HepG2 (cell line): ENCODE data around the gene UQCC2. TPM values are rescaled to one million over a fixed set of nuclear protein-coding genes. Genes with fewer than 3 reads are reported as not detected.

Experiments
- ATAC-seq: fragments of 200-7000 bp; cut with Tn5 transposase; 3 replicates; pipeline ENCODE4 v1.9.1; 2020; ENCODE audit warnings: mild to moderate bottlenecking, moderate library complexity
- BruUV-seq: library from RNA; stranded (reverse); fragments of 400-500 nt; replicated peaks from 2 replicates; lab custom pipeline; 2021; lab: Mats Ljungman, UMichigan
- CTCF ChIA-PET: fragments of 300-600 bp; formaldehyde crosslinking; extraction: SDS; loops from one replicate; lab custom pipeline; 2021; ENCODE audit warnings: low total read pairs, inconsistent platforms, low intra/inter-chr PET ratio; lab: Yijun Ruan, JAX
- POLR2A ChIA-PET: fragments of 350-600 bp; sonication (Branson Sonifier 250); formaldehyde crosslinking; loops from one replicate; lab custom pipeline; 2020; ENCODE audit warnings: antibody characterized with exemption, inconsistent platforms; lab: Yijun Ruan, JAX
- DNase-seq: peaks from one replicate; pipeline ENCODE4 v3.0.0-alpha.2; 2015; ENCODE audit warnings: low spot score
- FAIRE-seq: peaks from 3 replicates; lab custom pipeline; 2011; peaks lifted over from hg19 to GRCh38; lab: Jason Lieb, UNC
- H2AFZ ChIP-seq: one replicate; pipeline ENCODE4 v1.6.1; 2011; ENCODE audit warnings: low read length, inconsistent platforms
- H3K27ac ChIP-seq: fragments of 300-600 bp; 3 replicates; pipeline ENCODE4 v1.8.0; 2011; ENCODE audit warnings: mixed run types, mild to moderate bottlenecking, mixed read lengths, low read length, inconsistent platforms; ENCODE audit not compliant: insufficient read depth; ENCODE audit errors: extremely low read length
- H3K27me3 ChIP-seq, 2 experiments: fragments of 200-600 bp in 1 of 2; 2 replicates in 1 of 2; 3 replicates in 1 of 2; pipeline versions ENCODE4 v1.6.0 to v1.8.0; 2011; ENCODE audit warnings: low read length in 2 of 2, mild to moderate bottlenecking in 2 of 2, moderate library complexity in 2 of 2, inconsistent platforms in 1 of 2; ENCODE audit not compliant: insufficient read depth in 2 of 2, control insufficient read depth in 1 of 2
- H3K36me3 ChIP-seq, 2 experiments: fragments of 200-600 bp in 1 of 2; replicated peaks in 1 of 2; 2 replicates in 1 of 2; 3 replicates in 1 of 2; pipeline versions ENCODE4 v1.5.1 to v1.8.0; 2011; ENCODE audit warnings: low read length in 2 of 2, inconsistent platforms in 1 of 2; ENCODE audit not compliant: insufficient read depth in 2 of 2, control insufficient read depth in 1 of 2
- H3K4me1 ChIP-seq: 2 replicates; pipeline ENCODE4 v1.5.1; 2012; ENCODE audit warnings: low read length, inconsistent platforms; ENCODE audit not compliant: insufficient read depth
- H3K4me2 ChIP-seq: 2 replicates; pipeline ENCODE4 v1.6.0; 2011; ENCODE audit warnings: low read depth, low read length, inconsistent platforms
- H3K4me3 ChIP-seq, 3 experiments: fragments of 200-600 bp in 1 of 3; sonication (generic), shearing (Covaris generic) in 1 of 3; replicated peaks in 1 of 3; 2 replicates each; pipeline ENCODE4 v1.5.1; 2011 to 2016; ENCODE audit warnings: low read length in 3 of 3, inconsistent platforms in 2 of 3, low read depth in 2 of 3, mild to moderate bottlenecking in 2 of 3, control low read depth in 1 of 3, mixed read lengths in 1 of 3; ENCODE audit not compliant: insufficient read depth in 1 of 3
- H3K79me2 ChIP-seq: one replicate; pipeline ENCODE4 v1.6.1; 2011; ENCODE audit warnings: low read length, inconsistent platforms; ENCODE audit not compliant: insufficient read depth
- H3K9ac ChIP-seq: 2 replicates; pipeline ENCODE4 v1.6.0; 2011; ENCODE audit warnings: mild to moderate bottlenecking, low read depth, low read length, inconsistent platforms; ENCODE audit not compliant: insufficient read depth
- H3K9me3 ChIP-seq: 2 replicates; pipeline ENCODE4 v1.5.1; 2012; ENCODE audit warnings: mild to moderate bottlenecking, low read length
- H4K20me1 ChIP-seq: 2 replicates; pipeline ENCODE4 v1.6.0; 2011; ENCODE audit warnings: inconsistent platforms, mild to moderate bottlenecking, low read length, moderate library complexity; ENCODE audit not compliant: insufficient read depth
- BHLHE40 ChIP-seq: IDR thresholded peaks from 2 replicates; pipeline ENCODE4 v1.6.1; 2011; ENCODE audit warnings: low read length, improper control_type of control experiment
- CENPX ChIP-seq: sonication (generic); formaldehyde crosslinking; IDR thresholded peaks from 2 replicates; pipeline ENCODE4 v1.9.0; 2021; ENCODE audit warnings: mild to moderate bottlenecking, missing genetic modification reagents, moderate library complexity
- FOXA3 ChIP-seq: IDR thresholded peaks from 2 replicates; pipeline ENCODE4 v1.6.1; 2016; ENCODE audit warnings: missing genetic modification reagents, missing compliant biosample characterization
- NCOA5 ChIP-seq: sonication (generic); formaldehyde crosslinking; IDR thresholded peaks from 2 replicates; pipeline ENCODE4 v1.4.0; 2020; ENCODE audit warnings: missing genetic modification reagents
- TCF7L2 ChIP-seq: IDR thresholded peaks from 2 replicates; pipeline ENCODE4 v1.6.1; 2011; ENCODE audit warnings: mild to moderate bottlenecking, low read depth, low read length, moderate library complexity
- TFDP2 ChIP-seq: sonication (generic); formaldehyde crosslinking; IDR thresholded peaks from 2 replicates; pipeline ENCODE4 v1.4.0; 2020; ENCODE audit warnings: missing genetic modification reagents
- ZNF572 ChIP-seq: sonication (generic); formaldehyde crosslinking; IDR thresholded peaks from 2 replicates; pipeline ENCODE4 v1.5.1; 2020; ENCODE audit warnings: mild to moderate bottlenecking, missing genetic modification reagents
- ZSCAN25 ChIP-seq: sonication (generic); formaldehyde crosslinking; IDR thresholded peaks from 2 replicates; pipeline ENCODE4 v1.8.0; 2022; ENCODE audit warnings: mild to moderate bottlenecking, missing genetic modification reagents
- WGBS: methylation state at CpG from one replicate; pipeline ENCODE4 v1.1.6; 2017; ENCODE audit warnings: low lambda C conversion rate; 5-methylcytosine and 5-hydroxymethylcytosine counted together
- in situ Hi-C: cut with HindIII; loops from 2 replicates; pipeline ENCODE4 v1.10.0; 2017; ENCODE audit warnings: low pct_unique_long_range_greater_than_20kb; ENCODE audit not compliant: extremely low pct_ligation_motif_present
- intact Hi-C: fragments of 100-400 bp; cut with micrococcal nuclease; formaldehyde crosslinking; loops from one replicate; pipeline ENCODE4 v1.10.0; 2022; ENCODE audit not compliant: unreplicated experiment
- polyA plus RNA-seq, 8 experiments: library from polyadenylated mRNA; depleted of rRNA in 3 of 8; stranded (reverse) in 7 of 8; unstranded in 1 of 8; fragments of >200 nt; fragmentation: Illumina TruSeq in 4 of 8; extraction: Trizol in 4 of 8; gene quantifications; 2 replicates each; pipeline versions ENCODE4 v1.2.1 to v1.2.3, GENCODE V29; 2011 to 2016; ENCODE audit warnings: low read depth in 4 of 8, missing spikeins in 1 of 8, mixed read lengths in 1 of 8; ENCODE audit not compliant: insufficient read depth in 1 of 8
- total RNA-seq, 5 experiments: library from RNA; depleted of rRNA; stranded (reverse); fragments of >200 nt; fragmentation: Illumina TruSeq; extraction: Trizol; gene quantifications; 2 replicates each; pipeline ENCODE4 v1.2.3, GENCODE V29; 2016; ENCODE audit warnings: low read depth in 1 of 5
- TF ChIP-seq, protein P1 (sequence below): sonication (generic); formaldehyde crosslinking; IDR thresholded peaks from 2 replicates; pipeline ENCODE4 v1.4.0; 2020; ENCODE audit warnings: missing genetic modification reagents

The UQCC2 gene
- total and polyA plus RNA-seq, 2 of the 13 experiments (the other 11 are each of a cell fraction or from before 2014, with no cell fraction given) = 82.4 to 238 TPM

GRCh38 chr6:33749401-33749800 lies 37.9 kb upstream of the UQCC2 start (continued):
- TF ChIP-seq TFDP2 (CRISPR knock-in tag) (no peak), CENPX (no peak), NCOA5 (CRISPR knock-in tag) (no peak), TCF7L2 (no peak), BHLHE40 (no peak), FOXA3 (CRISPR knock-in tag) (no peak)
- TF ChIP-seq, protein P1, sequence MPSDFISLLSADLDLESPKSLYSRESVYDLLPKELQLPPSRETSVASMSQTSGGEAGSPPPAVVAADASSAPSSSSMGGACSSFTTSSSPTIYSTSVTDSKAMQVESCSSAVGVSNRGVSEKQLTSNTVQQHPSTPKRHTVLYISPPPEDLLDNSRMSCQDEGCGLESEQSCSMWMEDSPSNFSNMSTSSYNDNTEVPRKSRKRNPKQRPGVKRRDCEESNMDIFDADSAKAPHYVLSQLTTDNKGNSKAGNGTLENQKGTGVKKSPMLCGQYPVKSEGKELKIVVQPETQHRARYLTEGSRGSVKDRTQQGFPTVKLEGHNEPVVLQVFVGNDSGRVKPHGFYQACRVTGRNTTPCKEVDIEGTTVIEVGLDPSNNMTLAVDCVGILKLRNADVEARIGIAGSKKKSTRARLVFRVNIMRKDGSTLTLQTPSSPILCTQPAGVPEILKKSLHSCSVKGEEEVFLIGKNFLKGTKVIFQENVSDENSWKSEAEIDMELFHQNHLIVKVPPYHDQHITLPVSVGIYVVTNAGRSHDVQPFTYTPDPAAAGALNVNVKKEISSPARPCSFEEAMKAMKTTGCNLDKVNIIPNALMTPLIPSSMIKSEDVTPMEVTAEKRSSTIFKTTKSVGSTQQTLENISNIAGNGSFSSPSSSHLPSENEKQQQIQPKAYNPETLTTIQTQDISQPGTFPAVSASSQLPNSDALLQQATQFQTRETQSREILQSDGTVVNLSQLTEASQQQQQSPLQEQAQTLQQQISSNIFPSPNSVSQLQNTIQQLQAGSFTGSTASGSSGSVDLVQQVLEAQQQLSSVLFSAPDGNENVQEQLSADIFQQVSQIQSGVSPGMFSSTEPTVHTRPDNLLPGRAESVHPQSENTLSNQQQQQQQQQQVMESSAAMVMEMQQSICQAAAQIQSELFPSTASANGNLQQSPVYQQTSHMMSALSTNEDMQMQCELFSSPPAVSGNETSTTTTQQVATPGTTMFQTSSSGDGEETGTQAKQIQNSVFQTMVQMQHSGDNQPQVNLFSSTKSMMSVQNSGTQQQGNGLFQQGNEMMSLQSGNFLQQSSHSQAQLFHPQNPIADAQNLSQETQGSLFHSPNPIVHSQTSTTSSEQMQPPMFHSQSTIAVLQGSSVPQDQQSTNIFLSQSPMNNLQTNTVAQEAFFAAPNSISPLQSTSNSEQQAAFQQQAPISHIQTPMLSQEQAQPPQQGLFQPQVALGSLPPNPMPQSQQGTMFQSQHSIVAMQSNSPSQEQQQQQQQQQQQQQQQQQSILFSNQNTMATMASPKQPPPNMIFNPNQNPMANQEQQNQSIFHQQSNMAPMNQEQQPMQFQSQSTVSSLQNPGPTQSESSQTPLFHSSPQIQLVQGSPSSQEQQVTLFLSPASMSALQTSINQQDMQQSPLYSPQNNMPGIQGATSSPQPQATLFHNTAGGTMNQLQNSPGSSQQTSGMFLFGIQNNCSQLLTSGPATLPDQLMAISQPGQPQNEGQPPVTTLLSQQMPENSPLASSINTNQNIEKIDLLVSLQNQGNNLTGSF (CRISPR knock-in tag) = no peak

DNA sequence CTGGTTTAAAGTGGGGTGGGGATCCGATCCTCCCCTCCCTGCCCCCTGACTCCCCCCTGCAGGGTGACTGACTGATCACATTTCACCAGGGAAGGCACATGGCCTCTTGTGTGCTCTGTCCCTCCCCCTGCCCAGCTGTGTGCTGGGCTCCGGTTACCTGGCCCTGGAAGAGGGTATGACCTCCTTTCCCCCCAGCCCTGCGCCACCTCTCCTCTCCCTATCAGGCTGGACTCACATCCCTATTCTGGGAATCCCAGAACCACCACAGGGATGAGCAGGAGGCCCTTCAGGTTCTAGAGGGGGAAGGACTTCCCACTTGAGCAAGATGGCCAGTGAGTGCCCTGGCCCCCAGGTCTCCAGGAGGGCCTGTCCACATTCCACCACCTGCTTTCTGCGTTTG lies 37.3 kb upstream of the UQCC2 start:
- Histone ChIP-seq H3K4me3 (no peak overlapping the region), H3K36me3 (no peaks in the 10 kb centered on the region), H3K27me3 (peaks cover 4 to 48% of the 10 kb centered on the region in 2 experiments; a peak in 4 of 5 replicates), H3K9ac (no peak overlapping the region), H3K27ac (no peak overlapping the region), H4K20me1 (no peaks in the 10 kb centered on the region), H3K9me3 (no peaks in the 10 kb centered on the region), H3K4me1 (peaks cover 65% of the 10 kb centered on the region), H2AFZ (no peak overlapping the region), H3K4me2 (no peak overlapping the region), H3K79me2 (no peaks in the 10 kb centered on the region)
- BruUV-seq = no TSS peak
- intact Hi-C loops = no loop called here
- no peak for FAIRE-seq
- POLR2A ChIA-PET = no interaction called here
- TF ChIP-seq ZSCAN25 (CRISPR knock-in tag) (peak; percentile 71; the same call in 1 of the 2 replicates), ZNF572 (CRISPR knock-in tag) (no peak)
- no peak for DNase-seq
- 22% methylated on average over 4 of the region's 4 CpGs for WGBS
- CTCF ChIA-PET = no interaction called here
- in situ Hi-C loops = no loop called here
- ATAC-seq = no peak
